ENCODE results near the gene RBM33. TPM values are rescaled to one million over a fixed set of nuclear protein-coding genes. Genes with fewer than 3 reads are reported as not detected.

Gene RBM33
- total RNA-seq, 1 experiment from 2014 or later: 61.1 TPM

DNA sequence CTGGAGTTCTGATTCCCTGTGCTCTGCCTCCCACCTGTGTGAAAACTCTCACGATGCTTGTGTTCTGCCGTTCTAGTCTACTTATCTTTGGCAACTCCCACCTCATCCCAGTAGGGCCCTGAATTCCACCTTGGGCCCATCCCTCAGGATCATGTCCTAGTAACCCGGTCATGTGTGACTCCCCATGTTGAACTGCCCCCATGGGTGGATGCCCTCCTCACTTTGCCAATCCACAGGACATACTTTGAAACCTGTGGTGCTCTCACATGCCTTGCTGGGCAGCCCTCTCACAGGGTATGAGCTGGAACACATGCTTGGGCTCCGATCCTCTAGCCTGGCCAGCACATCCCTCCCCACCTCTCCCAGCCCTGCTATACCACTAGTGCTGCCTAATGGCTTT, 3.8 kb upstream of the RBM33 start:
- no peak for DNase-seq (ENCODE audit: low read depth, low spot score)
- BruUV-seq (replicated peaks): no TSS peak
- no peak for ATAC-seq
- H3K27me3 ChIP-seq (ENCODE audit: control insufficient read depth, insufficient read depth, low read length): no peaks in the 10 kb centered on the region; the same call in 1 of the 2 replicates
- ChIA-PET CTCF (no interaction called here), POLR2A (no interaction called here)
- H3K9me3 ChIP-seq (ENCODE audit: control insufficient read depth, insufficient read depth, low read depth, low read length): no peaks in the 10 kb centered on the region
- TF ChIP-seq TCF7L2 (IDR thresholded peaks at IDR 0.05; ENCODE audit: low read depth, low read length): no peak
- TF ChIP-seq, protein P1, sequence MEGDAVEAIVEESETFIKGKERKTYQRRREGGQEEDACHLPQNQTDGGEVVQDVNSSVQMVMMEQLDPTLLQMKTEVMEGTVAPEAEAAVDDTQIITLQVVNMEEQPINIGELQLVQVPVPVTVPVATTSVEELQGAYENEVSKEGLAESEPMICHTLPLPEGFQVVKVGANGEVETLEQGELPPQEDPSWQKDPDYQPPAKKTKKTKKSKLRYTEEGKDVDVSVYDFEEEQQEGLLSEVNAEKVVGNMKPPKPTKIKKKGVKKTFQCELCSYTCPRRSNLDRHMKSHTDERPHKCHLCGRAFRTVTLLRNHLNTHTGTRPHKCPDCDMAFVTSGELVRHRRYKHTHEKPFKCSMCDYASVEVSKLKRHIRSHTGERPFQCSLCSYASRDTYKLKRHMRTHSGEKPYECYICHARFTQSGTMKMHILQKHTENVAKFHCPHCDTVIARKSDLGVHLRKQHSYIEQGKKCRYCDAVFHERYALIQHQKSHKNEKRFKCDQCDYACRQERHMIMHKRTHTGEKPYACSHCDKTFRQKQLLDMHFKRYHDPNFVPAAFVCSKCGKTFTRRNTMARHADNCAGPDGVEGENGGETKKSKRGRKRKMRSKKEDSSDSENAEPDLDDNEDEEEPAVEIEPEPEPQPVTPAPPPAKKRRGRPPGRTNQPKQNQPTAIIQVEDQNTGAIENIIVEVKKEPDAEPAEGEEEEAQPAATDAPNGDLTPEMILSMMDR (IDR thresholded peaks at IDR 0.05): no peak
- H3K4me3 ChIP-seq (ENCODE audit: low read depth in 2 of 2, low read length in 2 of 2): no peak overlapping the region
- intact Hi-C loops (cut with micrococcal nuclease; ENCODE audit: unreplicated experiment): no loop called here
- peaks cover 3% of the 10 kb centered on the region for H3K36me3 ChIP-seq (ENCODE audit: control insufficient read depth, insufficient read depth, low read length)
- in situ Hi-C loops (cut with HindIII; ENCODE audit: low pct_unique_long_range_greater_than_20kb, low sequenced_read_pairs): loop anchor here (5.0 kb wide), 1 partner anchor 58 kb away; no protein-coding TSS in a partner anchor
- H3K27ac ChIP-seq (ENCODE audit: low read length): no peak overlapping the region
- H3K4me1 ChIP-seq (ENCODE audit: control insufficient read depth, insufficient read depth, low read length): no peaks in the 10 kb centered on the region; the same call in 1 of the 2 replicates

GRCh38 chr7:155643804-155644177, 670 bp upstream of the RBM33 start:
- BruUV-seq (replicated peaks): no TSS peak
- ChIA-PET CTCF (no interaction called here), POLR2A (no interaction called here)
- Histone ChIP-seq H3K9me3 (ENCODE audit: control insufficient read depth, insufficient read depth, low read depth, low read length) (peaks cover 15% of the 10 kb centered on the region), H3K4me1 (ENCODE audit: control insufficient read depth, insufficient read depth, low read length) (peaks cover 11% of the 10 kb centered on the region; the same call in 1 of the 2 replicates), H3K36me3 (ENCODE audit: control insufficient read depth, insufficient read depth, low read length) (peaks cover 3% of the 10 kb centered on the region), H3K27ac (ENCODE audit: low read length) (peak overlapping the region; percentile 96), H3K27me3 (ENCODE audit: control insufficient read depth, insufficient read depth, low read length) (no peaks in the 10 kb centered on the region), H3K4me3 (ENCODE audit: low read depth in 2 of 2, low read length in 2 of 2) (peak overlapping the region; percentile 87 to 99)
- in situ Hi-C loops (cut with HindIII; ENCODE audit: low pct_unique_long_range_greater_than_20kb, low sequenced_read_pairs) (loop anchor here (5.0 kb wide), 1 partner anchor 61 kb away; no protein-coding TSS in a partner anchor), intact Hi-C loops (cut with micrococcal nuclease; ENCODE audit: unreplicated experiment) (no loop called here)
- no peak for DNase-seq (ENCODE audit: low read depth, low spot score)
- ATAC-seq: no peak
- TF ChIP-seq REST (IDR thresholded peaks at IDR 0.05; ENCODE audit: insufficient read depth in 1 of 2, low read depth in 2 of 2, low read length in 1 of 2) (no peak), SIN3A (IDR thresholded peaks at IDR 0.05; ENCODE audit: borderline replicate concordance, insufficient read depth, low read depth, low read length) (no peak), POLR2AphosphoS5 (IDR thresholded peaks at IDR 0.05; ENCODE audit: low read depth, low read length) (no peak), TCF7L2 (IDR thresholded peaks at IDR 0.05; ENCODE audit: low read depth, low read length) (no peak)
- TF ChIP-seq, protein P1 (IDR thresholded peaks at IDR 0.05): no peak
